Activated naive CD4-positive, alpha-beta T cell treated with anti-CD3 and anti-CD28 coated beads, Interleukin-2, amount 10 ng/mL, durations not matched to agents 7 days and 5 days (primary cell): ENCODE results near the gene SNAP91.
"Not testable (repeated sequence)": the region's sequence is repeated elsewhere in the genome, so short reads cannot be mapped to it uniquely, and the experiment has no call there.

Experiments
- CTCF ChIA-PET: fragments of 350-600 bp; sonication (Branson Sonifier 250); formaldehyde crosslinking; loops from one replicate; lab custom pipeline; 2021; ENCODE audit warnings: antibody characterized with exemption; lab: Charles Lee
- DNase-seq: peaks from one replicate; pipeline ENCODE4 v3.0.0-alpha.2; 2020
- H3K27ac Mint-ChIP-seq: one replicate; pipeline ENCODE4 v1.8.0; 2021; ENCODE audit warnings: mild to moderate bottlenecking, moderate library complexity, mixed read lengths
- H3K27me3 Mint-ChIP-seq: one replicate; pipeline ENCODE4 v1.8.0; 2021; ENCODE audit warnings: mild to moderate bottlenecking, mixed read lengths
- H3K36me3 Mint-ChIP-seq: one replicate; pipeline ENCODE4 v1.8.0; 2021; ENCODE audit warnings: mixed read lengths
- H3K4me1 Mint-ChIP-seq: one replicate; pipeline ENCODE4 v1.8.0; 2021; ENCODE audit warnings: mixed read lengths
- H3K4me3 Mint-ChIP-seq: one replicate; pipeline ENCODE4 v1.8.0; 2021; ENCODE audit warnings: mild to moderate bottlenecking, moderate library complexity, mixed read lengths
- H3K9me3 Mint-ChIP-seq: one replicate; pipeline ENCODE4 v1.8.0; 2021; ENCODE audit warnings: mixed read lengths

The SNAP91 gene

DNA sequence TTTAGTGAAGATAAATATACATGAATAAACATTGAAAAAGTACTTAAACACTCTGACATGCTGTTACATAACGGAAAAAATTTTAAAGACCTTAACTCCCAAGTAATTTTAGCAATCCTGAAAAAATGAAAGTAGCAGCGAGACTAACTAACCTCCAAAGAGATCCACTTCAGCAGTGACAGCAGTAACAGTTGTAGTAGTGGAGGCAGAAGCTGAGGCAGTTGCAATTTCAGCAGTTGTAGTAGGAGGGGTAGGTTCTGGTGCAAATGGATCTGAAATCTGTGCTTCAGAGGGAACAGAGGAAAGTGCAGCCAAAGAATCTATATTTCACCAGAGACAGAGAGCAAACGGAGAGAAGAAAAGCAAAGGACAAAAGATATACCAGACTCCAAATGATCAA, 107.8 kb downstream of the SNAP91 start:
- CTCF ChIA-PET: no interaction called here
- Mint-ChIP-seq H3K27me3 (no peaks in the 10 kb centered on the region), H3K36me3 (no peaks in the 10 kb centered on the region)

GRCh38 chr6:83600459-83600858, 108.4 kb downstream of the SNAP91 start:
- Mint-ChIP-seq H3K27me3 (no peaks in the 10 kb centered on the region), H3K27ac (no peak overlapping the region)
- CTCF ChIA-PET: no interaction called here

More for the DNA sequence above, 107.8 kb downstream of the SNAP91 start:
- no peak for DNase-seq
- Mint-ChIP-seq H3K4me3 (no peak overlapping the region), H3K4me1 (no peaks in the 10 kb centered on the region), H3K27ac (no peak overlapping the region), H3K9me3 (no peaks in the 10 kb centered on the region)

GRCh38 chr6:83597511-83597910, 111.4 kb downstream of the SNAP91 start:
- Mint-ChIP-seq H3K4me3 (no peak overlapping the region), H3K27me3 (no peaks in the 10 kb centered on the region), H3K4me1 (no peaks in the 10 kb centered on the region), H3K36me3 (no peaks in the 10 kb centered on the region), H3K27ac (no peak overlapping the region), H3K9me3 (no peaks in the 10 kb centered on the region)
- CTCF ChIA-PET: no interaction called here
- no peak for DNase-seq

More at GRCh38 chr6:83600459-83600858, 108.4 kb downstream of the SNAP91 start:
- no peak for DNase-seq
- Mint-ChIP-seq H3K36me3 (no peaks in the 10 kb centered on the region), H3K4me3 (no peak overlapping the region), H3K9me3 (no peaks in the 10 kb centered on the region), H3K4me1 (no peaks in the 10 kb centered on the region)

GRCh38 chr6:83597051-83597450, 111.8 kb downstream of the SNAP91 start:
- CTCF ChIA-PET: no interaction called here
- no peak for DNase-seq
- Mint-ChIP-seq H3K9me3 (no peaks in the 10 kb centered on the region), H3K36me3 (no peaks in the 10 kb centered on the region), H3K27me3 (no peaks in the 10 kb centered on the region), H3K4me3 (no peak overlapping the region), H3K27ac (no peak overlapping the region), H3K4me1 (no peaks in the 10 kb centered on the region)

GRCh38 chr6:83594941-83595340, 114.0 kb downstream of the SNAP91 start:
- CTCF ChIA-PET: no interaction called here
- DNase-seq: no peak
- no peak overlapping the region for H3K27ac Mint-ChIP-seq

GRCh38 chr6:83593395-83593785, 115.5 kb downstream of the SNAP91 start:
- no peaks in the 10 kb centered on the region for H3K9me3 Mint-ChIP-seq
- H3K36me3 Mint-ChIP-seq: no peaks in the 10 kb centered on the region
- H3K27me3 Mint-ChIP-seq: no peaks in the 10 kb centered on the region
- CTCF ChIA-PET: no interaction called here
- no peak overlapping the region for H3K4me3 Mint-ChIP-seq
- no peak overlapping the region for H3K27ac Mint-ChIP-seq
- no peak for DNase-seq
- no peaks in the 10 kb centered on the region for H3K4me1 Mint-ChIP-seq

More at GRCh38 chr6:83594941-83595340, 114.0 kb downstream of the SNAP91 start:
- H3K4me1 Mint-ChIP-seq: no peaks in the 10 kb centered on the region
- no peak overlapping the region for H3K4me3 Mint-ChIP-seq
- no peaks in the 10 kb centered on the region for H3K9me3 Mint-ChIP-seq
- no peaks in the 10 kb centered on the region for H3K27me3 Mint-ChIP-seq
- no peaks in the 10 kb centered on the region for H3K36me3 Mint-ChIP-seq

- CTCF ChIA-PET: no interaction called here
- DNase-seq: no peak
These were observed 116.0 kb downstream of the SNAP91 start for GRCh38 chr6:83592770-83593394.

DNA sequence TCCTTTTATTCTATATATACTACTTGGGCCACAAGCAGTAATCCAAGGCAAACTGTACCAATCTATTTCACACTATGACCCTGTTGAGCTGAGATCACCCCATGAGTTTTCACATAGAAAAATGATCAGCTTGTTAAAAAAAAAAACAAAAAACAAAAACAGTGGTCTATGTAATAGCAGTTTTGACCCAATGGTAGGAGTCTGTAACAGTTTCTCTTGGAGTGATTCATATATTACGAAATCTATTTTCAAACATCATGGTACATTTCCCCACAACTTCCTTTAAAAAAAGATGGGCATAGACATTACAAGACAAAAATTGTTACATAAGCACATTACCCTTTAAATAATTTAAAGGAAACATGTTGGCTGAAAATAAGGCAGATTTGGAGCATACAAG, 118.5 kb downstream of the SNAP91 start:
- Mint-ChIP-seq H3K9me3 (no peaks in the 10 kb centered on the region), H3K4me3 (no peak overlapping the region), H3K27ac (no peak overlapping the region), H3K36me3 (no peaks in the 10 kb centered on the region), H3K4me1 (no peaks in the 10 kb centered on the region), H3K27me3 (no peaks in the 10 kb centered on the region)
- no peak for DNase-seq
- CTCF ChIA-PET: no interaction called here

More at GRCh38 chr6:83592770-83593394, 116.0 kb downstream of the SNAP91 start:
- Mint-ChIP-seq H3K27ac (no peak overlapping the region), H3K9me3 (no peaks in the 10 kb centered on the region), H3K27me3 (no peaks in the 10 kb centered on the region), H3K4me1 (no peaks in the 10 kb centered on the region), H3K4me3 (no peak overlapping the region), H3K36me3 (no peaks in the 10 kb centered on the region)

- no peak for DNase-seq
- Mint-ChIP-seq H3K4me3 (no peak overlapping the region), H3K27ac (no peak overlapping the region), H3K36me3 (no peaks in the 10 kb centered on the region), H3K4me1 (no peaks in the 10 kb centered on the region), H3K27me3 (no peaks in the 10 kb centered on the region), H3K9me3 (no peaks in the 10 kb centered on the region)
- CTCF ChIA-PET: no interaction called here
These were observed 119.8 kb downstream of the SNAP91 start for GRCh38 chr6:83589076-83589475.

- CTCF ChIA-PET: no interaction called here
- no peaks in the 10 kb centered on the region for H3K9me3 Mint-ChIP-seq
- H3K36me3 Mint-ChIP-seq: no peaks in the 10 kb centered on the region
- no peak overlapping the region for H3K27ac Mint-ChIP-seq
- H3K4me3 Mint-ChIP-seq: no peak overlapping the region
- no peak for DNase-seq
- H3K4me1 Mint-ChIP-seq: no peaks in the 10 kb centered on the region
- no peaks in the 10 kb centered on the region for H3K27me3 Mint-ChIP-seq
These were observed 130.8 kb downstream of the SNAP91 start for GRCh38 chr6:83578057-83578456.

DNA sequence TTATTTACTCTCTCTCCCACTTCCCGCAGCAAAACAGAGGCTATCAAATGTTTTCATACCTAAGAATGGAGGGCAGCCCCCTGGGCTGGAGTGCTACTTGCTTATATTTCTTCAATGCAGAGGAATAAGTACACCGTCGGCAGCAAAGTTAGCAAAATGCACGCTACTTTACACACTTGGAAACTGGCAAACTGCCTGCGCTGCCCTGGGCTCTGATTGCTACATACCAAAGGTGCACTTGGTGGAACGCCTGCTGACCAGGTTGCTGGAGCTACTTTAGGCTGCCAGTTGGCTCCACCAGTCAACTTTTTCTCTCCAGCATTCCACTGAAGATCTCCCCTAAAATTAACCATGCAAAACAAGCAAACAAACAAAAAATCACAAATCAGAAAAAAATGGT, 134.1 kb downstream of the SNAP91 start:
- no peaks in the 10 kb centered on the region for H3K27me3 Mint-ChIP-seq
- H3K4me3 Mint-ChIP-seq: no peak overlapping the region
- no peak for DNase-seq
- CTCF ChIA-PET: no interaction called here
- no peaks in the 10 kb centered on the region for H3K4me1 Mint-ChIP-seq
- no peaks in the 10 kb centered on the region for H3K9me3 Mint-ChIP-seq
- H3K27ac Mint-ChIP-seq: no peak overlapping the region
- H3K36me3 Mint-ChIP-seq: no peaks in the 10 kb centered on the region

GRCh38 chr6:83571663-83572185, 137.2 kb downstream of the SNAP91 start:
- H3K4me3 Mint-ChIP-seq, H3K27me3 Mint-ChIP-seq, H3K4me1 Mint-ChIP-seq, DNase-seq, H3K9me3 Mint-ChIP-seq, H3K27ac Mint-ChIP-seq, CTCF ChIA-PET, H3K36me3 Mint-ChIP-seq: not testable (repeated sequence)

GRCh38 chr6:83558975-83559374, 149.9 kb downstream of the SNAP91 start:
- CTCF ChIA-PET: no interaction called here
- H3K36me3 Mint-ChIP-seq: no peaks in the 10 kb centered on the region
- no peaks in the 10 kb centered on the region for H3K27me3 Mint-ChIP-seq
- no peak for DNase-seq
- no peak overlapping the region for H3K27ac Mint-ChIP-seq
- peaks cover 5% of the 10 kb centered on the region for H3K9me3 Mint-ChIP-seq
- no peaks in the 10 kb centered on the region for H3K4me1 Mint-ChIP-seq
- no peak overlapping the region for H3K4me3 Mint-ChIP-seq

GRCh38 chr6:83556871-83557270, 152.0 kb downstream of the SNAP91 start:
- Mint-ChIP-seq H3K27me3 (no peaks in the 10 kb centered on the region), H3K9me3 (no peaks in the 10 kb centered on the region), H3K4me3 (no peak overlapping the region), H3K36me3 (no peaks in the 10 kb centered on the region), H3K27ac (no peak overlapping the region), H3K4me1 (no peaks in the 10 kb centered on the region)
- CTCF ChIA-PET: no interaction called here
- DNase-seq: no peak

- H3K4me1 Mint-ChIP-seq, H3K9me3 Mint-ChIP-seq, H3K27me3 Mint-ChIP-seq, CTCF ChIA-PET, H3K27ac Mint-ChIP-seq, H3K36me3 Mint-ChIP-seq, DNase-seq, H3K4me3 Mint-ChIP-seq: not testable (repeated sequence)
These were observed 157.2 kb downstream of the SNAP91 start for GRCh38 chr6:83551748-83552147.
